Neuron (in vitro differentiated cells): ENCODE data around the gene OBSL1.

Experiments
- H2AFZ ChIP-seq: one replicate; pipeline ENCODE4 v1.6.1; 2013; ENCODE audit warnings: low read depth, mild to moderate bottlenecking, inconsistent platforms, low read length, moderate library complexity
- H3K27me3 ChIP-seq: one replicate; pipeline ENCODE4 v1.6.1; 2013; ENCODE audit warnings: low read length; ENCODE audit not compliant: insufficient read depth
- H3K36me3 ChIP-seq: one replicate; pipeline ENCODE4 v1.6.1; 2013; ENCODE audit warnings: low read length; ENCODE audit not compliant: insufficient read depth
- H3K4me1 ChIP-seq: one replicate; pipeline ENCODE4 v1.6.1; 2013; ENCODE audit warnings: low read length; ENCODE audit not compliant: insufficient read depth
- H3K4me3 ChIP-seq: 2 replicates; pipeline ENCODE4 v1.5.1; 2013; ENCODE audit warnings: mild to moderate bottlenecking, low read length, moderate library complexity
- H3K9me3 ChIP-seq: one replicate; pipeline ENCODE4 v1.6.1; 2013; ENCODE audit warnings: low read length

Gene OBSL1

GRCh38 chr2:219571311-219572236, at the start of gene OBSL1:
TSS of gene OBSL1 (minus strand) at chr2:219571539. CDS start at chr2:219571232, 307 bp downstream.
- peaks cover 17% of the 10 kb centered on the region for H3K4me1 ChIP-seq
- H3K36me3 ChIP-seq, result peaks cover 25% of the 10 kb centered on the region
- peak within 1 kb of the TSS; percentile 68 for H2AFZ ChIP-seq
- peaks cover 3% of the 10 kb centered on the region for H3K27me3 ChIP-seq
- no peaks in the 10 kb centered on the region for H3K9me3 ChIP-seq
- H3K4me3 ChIP-seq, result peak within 1 kb of the TSS; percentile 89

- Histone ChIP-seq H2AFZ (no peak overlapping the region), H3K27me3 (peaks cover 26% of the 10 kb centered on the region), H3K4me1 (no peaks in the 10 kb centered on the region), H3K4me3 (no peak overlapping the region), H3K36me3 (peaks cover 4% of the 10 kb centered on the region), H3K9me3 (no peaks in the 10 kb centered on the region)
Observed at GRCh38 chr2:219620546-219620945, 49.2 kb upstream of the OBSL1 start.

DNA sequence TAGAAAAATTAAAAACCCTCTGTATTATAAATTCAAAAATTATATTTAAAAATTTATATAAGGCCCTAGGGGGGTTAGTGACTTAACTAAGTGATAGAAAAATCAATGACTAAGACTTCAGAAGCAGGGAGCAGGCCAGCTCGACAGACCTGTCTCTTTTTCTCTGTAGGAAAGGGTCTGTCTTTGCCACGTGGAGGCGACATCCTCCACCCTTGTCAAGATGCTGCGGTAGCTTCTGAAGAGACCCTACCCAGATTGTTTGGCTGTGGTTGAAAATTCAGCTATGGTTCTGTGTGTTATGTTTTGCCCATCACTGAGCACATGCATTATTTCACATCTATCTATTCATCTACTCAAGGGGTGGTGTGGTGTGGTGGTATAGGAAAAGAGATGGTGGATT, 47.9 kb upstream of the OBSL1 start:
- H3K9me3 ChIP-seq, result no peaks in the 10 kb centered on the region
- peaks cover 16% of the 10 kb centered on the region for H3K27me3 ChIP-seq
- H3K4me1 ChIP-seq, result no peaks in the 10 kb centered on the region
- H2AFZ ChIP-seq, result no peak overlapping the region
- no peak overlapping the region for H3K4me3 ChIP-seq
- peaks cover 16% of the 10 kb centered on the region for H3K36me3 ChIP-seq

DNA sequence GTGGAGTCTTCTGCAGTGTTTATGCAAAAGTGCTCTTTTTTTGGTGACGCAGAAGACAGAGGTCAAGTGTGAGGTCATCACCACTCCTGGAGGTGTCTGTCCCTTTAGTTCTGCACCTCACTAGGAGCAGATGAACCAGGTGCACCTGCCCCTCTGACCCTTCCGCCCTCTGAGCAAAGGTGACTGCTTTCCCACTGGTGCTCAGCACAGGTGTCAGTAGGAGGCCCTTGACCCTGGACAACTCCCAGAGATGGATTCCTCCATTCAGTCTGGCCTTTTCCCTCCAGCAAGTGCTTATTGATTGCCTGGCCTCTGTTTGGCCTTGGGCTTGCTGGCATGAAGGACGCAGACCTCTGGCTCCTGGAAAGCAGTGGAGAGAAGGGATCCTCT, 47.4 kb upstream of the OBSL1 start:
- Histone ChIP-seq H3K36me3 (peaks cover 20% of the 10 kb centered on the region), H3K4me1 (no peaks in the 10 kb centered on the region), H3K9me3 (no peaks in the 10 kb centered on the region), H2AFZ (no peak overlapping the region), H3K4me3 (no peak overlapping the region), H3K27me3 (peaks cover 11% of the 10 kb centered on the region)

GRCh38 chr2:219616550-219616949, 45.2 kb upstream of the OBSL1 start:
- peaks cover 25% of the 10 kb centered on the region for H3K36me3 ChIP-seq
- no peak overlapping the region for H2AFZ ChIP-seq
- H3K27me3 ChIP-seq, result no peaks in the 10 kb centered on the region
- no peaks in the 10 kb centered on the region for H3K9me3 ChIP-seq
- H3K4me1 ChIP-seq, result no peaks in the 10 kb centered on the region
- no peak overlapping the region for H3K4me3 ChIP-seq

GRCh38 chr2:219615894-219616293, 44.6 kb upstream of the OBSL1 start:
- H3K27me3 ChIP-seq, result no peaks in the 10 kb centered on the region
- peaks cover 25% of the 10 kb centered on the region for H3K36me3 ChIP-seq
- H3K4me3 ChIP-seq, result no peak overlapping the region
- no peaks in the 10 kb centered on the region for H3K9me3 ChIP-seq
- H2AFZ ChIP-seq, result no peak overlapping the region
- no peaks in the 10 kb centered on the region for H3K4me1 ChIP-seq

- Histone ChIP-seq H3K27me3 (no peaks in the 10 kb centered on the region), H2AFZ (no peak overlapping the region), H3K4me3 (no peak overlapping the region), H3K9me3 (no peaks in the 10 kb centered on the region), H3K4me1 (no peaks in the 10 kb centered on the region), H3K36me3 (peaks cover 25% of the 10 kb centered on the region)
Observed at GRCh38 chr2:219615036-219615435, 43.7 kb upstream of the OBSL1 start.

DNA sequence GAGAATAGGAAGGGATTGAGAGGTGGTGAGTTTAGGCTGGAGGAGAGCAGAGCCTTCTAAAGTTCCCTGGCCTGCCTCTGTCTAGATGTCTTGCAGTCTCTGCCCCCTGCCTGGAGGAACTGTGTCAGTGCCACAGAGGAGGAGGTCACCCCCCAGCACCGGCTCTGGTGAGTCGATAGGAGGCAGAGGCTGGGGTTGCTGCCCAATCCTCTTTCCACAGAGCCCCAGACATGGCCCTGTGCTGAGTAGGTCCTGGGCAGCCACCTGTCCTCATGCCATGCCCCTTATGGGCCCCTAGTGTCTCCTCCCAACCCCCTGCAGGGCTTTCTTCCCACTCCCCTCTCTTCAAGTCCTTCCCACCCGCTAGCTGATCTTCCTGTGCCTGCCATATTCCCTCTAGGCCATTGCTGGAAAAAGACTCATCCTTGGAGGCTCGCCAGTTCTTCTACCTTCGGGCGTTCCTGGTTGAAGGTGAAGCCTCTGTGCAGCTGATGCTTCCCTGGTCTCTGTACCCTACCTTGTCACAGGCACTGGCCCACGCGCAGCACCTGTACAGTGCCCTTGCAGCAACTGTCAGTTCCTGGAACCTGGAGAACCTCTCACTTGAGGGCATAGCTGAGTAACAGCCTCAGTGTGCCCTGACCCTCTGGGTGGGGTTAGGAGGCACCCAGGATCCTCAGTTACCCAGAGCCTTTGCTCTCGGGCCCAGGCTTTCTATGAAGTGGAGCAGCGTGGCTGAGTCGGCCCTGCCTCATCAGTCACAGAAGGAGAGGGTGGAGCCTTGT, 42.9 kb upstream of the OBSL1 start:
- H3K4me1 ChIP-seq, result no peaks in the 10 kb centered on the region
- H3K36me3 ChIP-seq, result peaks cover 27% of the 10 kb centered on the region
- no peak overlapping the region for H3K4me3 ChIP-seq
- H2AFZ ChIP-seq, result no peak overlapping the region
- no peaks in the 10 kb centered on the region for H3K27me3 ChIP-seq
- no peaks in the 10 kb centered on the region for H3K9me3 ChIP-seq

- Histone ChIP-seq H3K4me1 (no peaks in the 10 kb centered on the region), H2AFZ (no peak overlapping the region), H3K27me3 (no peaks in the 10 kb centered on the region), H3K4me3 (no peak overlapping the region), H3K9me3 (no peaks in the 10 kb centered on the region), H3K36me3 (peaks cover 34% of the 10 kb centered on the region)
Observed at GRCh38 chr2:219613461-219614070, 42.2 kb upstream of the OBSL1 start.

GRCh38 chr2:219612577-219613286, 41.4 kb upstream of the OBSL1 start:
- no peaks in the 10 kb centered on the region for H3K9me3 ChIP-seq
- H3K27me3 ChIP-seq, result no peaks in the 10 kb centered on the region
- peaks cover 41% of the 10 kb centered on the region for H3K36me3 ChIP-seq
- H3K4me1 ChIP-seq, result no peaks in the 10 kb centered on the region
- no peak overlapping the region for H3K4me3 ChIP-seq
- H2AFZ ChIP-seq, result no peak overlapping the region

DNA sequence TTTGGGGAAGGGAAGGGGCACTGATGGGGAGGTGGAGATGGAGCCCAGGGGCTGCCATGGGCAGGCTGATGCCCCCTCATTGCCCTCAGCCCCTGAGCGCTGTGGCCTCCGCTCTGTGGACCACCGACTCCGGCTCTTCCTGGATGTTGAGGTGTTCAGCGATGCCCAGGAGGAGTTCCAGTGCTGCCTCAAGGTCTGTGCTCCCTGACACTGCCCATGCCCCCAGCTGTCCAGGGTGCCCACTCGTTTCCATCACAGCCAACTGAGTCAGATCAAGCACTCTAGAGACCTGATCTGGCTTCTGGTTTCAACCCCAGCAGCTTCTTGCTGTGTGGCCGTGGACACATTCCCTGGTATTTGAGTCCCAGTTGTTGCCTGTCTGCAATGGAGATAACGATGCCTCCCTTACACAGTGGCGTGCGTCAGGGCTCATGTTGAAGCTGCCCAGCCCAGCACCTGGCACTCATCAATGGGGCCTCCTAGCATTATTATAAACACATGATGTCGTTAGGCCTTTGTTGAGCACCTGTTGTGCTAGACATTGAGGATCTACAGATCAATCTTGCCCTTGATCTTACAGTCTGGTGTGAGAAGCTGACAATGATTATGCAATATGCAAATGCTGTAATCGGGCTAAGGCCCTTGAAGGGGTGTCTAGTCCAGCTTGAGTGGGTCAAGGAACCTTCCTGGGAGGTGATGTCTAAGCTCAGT, 40.7 kb upstream of the OBSL1 start:
- Histone ChIP-seq H3K27me3 (no peaks in the 10 kb centered on the region), H3K36me3 (peaks cover 43% of the 10 kb centered on the region), H3K4me3 (no peak overlapping the region), H2AFZ (no peak overlapping the region), H3K4me1 (no peaks in the 10 kb centered on the region), H3K9me3 (no peaks in the 10 kb centered on the region)

GRCh38 chr2:219611306-219611705, 40.0 kb upstream of the OBSL1 start:
- H3K36me3 ChIP-seq, result peaks cover 51% of the 10 kb centered on the region
- no peaks in the 10 kb centered on the region for H3K9me3 ChIP-seq
- H3K4me1 ChIP-seq, result no peaks in the 10 kb centered on the region
- H3K27me3 ChIP-seq, result no peaks in the 10 kb centered on the region
- no peak overlapping the region for H2AFZ ChIP-seq
- no peak overlapping the region for H3K4me3 ChIP-seq
